Ovary (tissue), 9 donors: ENCODE data around the gene HLA-DOB. TPM values are rescaled to one million over a fixed set of nuclear protein-coding genes. Genes with fewer than 3 reads are reported as not detected.

ENCODE experiments used
- DNase-seq, 5 donors: peaks; one replicate each; pipeline ENCODE4 v3.0.0-alpha.2; 2019 to 2020
- H3K27ac ChIP-seq, 2 donors: fragments of 200-600 bp; one replicate each; pipeline versions ENCODE4 v1.5.1 to v1.8.0; 2019 to 2022
- H3K27me3 ChIP-seq: fragments of 200-600 bp; one replicate; pipeline ENCODE4 v1.8.0; 2022
- H3K36me3 ChIP-seq: fragments of 200-600 bp; sonication (generic); one replicate; pipeline ENCODE4 v1.5.1; 2019
- H3K4me1 ChIP-seq: one replicate; pipeline ENCODE4 v1.8.1; 2013; ENCODE audit warnings: mild to moderate bottlenecking, moderate library complexity; ENCODE audit not compliant: insufficient read depth
- H3K4me3 ChIP-seq: fragments of 200-600 bp; sonication (generic); one replicate; pipeline ENCODE4 v1.5.1; 2017
- H3K9me3 ChIP-seq, 2 donors: fragments of 200-600 bp in 1 of 2; sonication (generic) in 1 of 2; one replicate each; pipeline versions ENCODE4 v1.5.1 to v1.8.1; 2013 to 2019; ENCODE audit warnings: mild to moderate bottlenecking in 1 of 2, moderate library complexity in 1 of 2
- CTCF ChIP-seq, 3 donors: fragments of 450-650 bp in 2 of 3; fragments of 200-600 bp in 1 of 3; IDR thresholded peaks; one replicate each; pipeline versions ENCODE4 v1.5.1 to v1.8.0; 2016 to 2022; ENCODE audit warnings: antibody characterized with exemption in 3 of 3, mild to moderate bottlenecking in 1 of 3
- EP300 ChIP-seq: sonication (generic); formaldehyde crosslinking; IDR thresholded peaks from one replicate; pipeline ENCODE4 v1.6.1; 2017; ENCODE audit warnings: antibody characterized with exemption
- POLR2A ChIP-seq: fragments of 450-650 bp; IDR thresholded peaks from one replicate; pipeline ENCODE4 v1.6.1; 2017; ENCODE audit warnings: antibody characterized with exemption, mild to moderate bottlenecking, moderate library complexity
- WGBS, 3 donors: extraction: QIAGEN DNeasy Blood & Tissue Kit in 1 of 3; methylation state at CpG; one replicate each; pipeline versions ENCODE4 v1.1.5 to v1.1.7; 2013 to 2017; 5-methylcytosine and 5-hydroxymethylcytosine counted together
- intact Hi-C, 4 donors: fragments of 100-400 bp; cut with DNase I; formaldehyde crosslinking; loops; one replicate each; pipeline versions ENCODE4 v1.11.0 to v1.15.1; 2022 to 2023
- polyA plus RNA-seq, 2 donors: library from polyadenylated mRNA; stranded (reverse); fragments of 200-250 nt in 1 of 2; fragments of 350-450 nt in 1 of 2; fragmentation: Illumina TruSeq in 1 of 2; extraction: RNeasy Lipid Tissue Mini Kit (QIAGEN cat#74804) in 1 of 2; gene quantifications; one replicate each; pipeline ENCODE4 v1.2.3, GENCODE V29; 2013 to 2014
- total RNA-seq, 7 donors: library from RNA; depleted of rRNA in 2 of 7; stranded (reverse); fragments of >200 nt in 2 of 7; fragmentation: NEBNext Ultra II Directional in 3 of 7; extraction: Animal tissue kit (Norgen Biotek cat#: 25700) in 3 of 7; gene quantifications; one replicate each; pipeline versions ENCODE4 v1.1.0 to v1.2.4, GENCODE V29; 2016 to 2023
- donor health status: DM: no; HTN: no; CAD: no; lungs with moderate emphysema.
- donor health status: DM: no; HTN: no; CAD: no.
- donor health status: Bipolar disorder and iron deficiency.
- donor health status: DM: yes; HTN: yes; CAD: no.
- donor health status: DM: no; HTN: no; CAD: no.
- donor health status: DM: yes; HTN: yes; CAD: no.

The HLA-DOB gene
- total and polyA plus RNA-seq, 9 donors, result 0.24 to 4.6 (median 0.73) TPM; not detected in 1

DNA sequence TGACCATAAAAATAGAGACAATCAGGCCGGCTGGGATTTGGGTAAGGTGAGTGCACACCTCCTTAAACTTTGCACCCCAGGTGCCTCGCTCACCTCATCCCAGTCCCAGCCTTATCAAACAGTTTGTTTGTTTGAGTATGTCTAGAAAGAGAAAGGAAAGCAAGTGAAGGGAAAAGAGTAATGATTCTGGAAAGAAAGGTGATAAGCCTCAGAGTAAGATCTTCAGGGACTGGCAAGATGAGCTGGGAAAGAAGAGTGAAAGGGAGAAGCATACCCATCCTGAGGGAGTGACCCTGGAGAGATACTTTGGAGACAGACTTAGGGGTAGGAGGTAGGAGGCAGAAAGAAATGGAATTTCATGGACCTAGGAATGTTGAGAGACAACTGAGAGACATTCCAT is 20.1 kb upstream of the HLA-DOB start:
- Histone ChIP-seq H3K9me3 (no peaks in the 10 kb centered on the region), H3K36me3 (no peaks in the 10 kb centered on the region), H3K4me3 (no peak overlapping the region), H3K27me3 (no peaks in the 10 kb centered on the region), H3K4me1 (peaks cover 4% of the 10 kb centered on the region), H3K27ac (no peak overlapping the region)
- TF ChIP-seq CTCF (IDR thresholded peaks at IDR 0.05), result no peak
- TF ChIP-seq EP300, result no peak
- intact Hi-C loops, result loop anchor here in 2 of 4 donors (5.0 kb wide), 1 partner anchor 35 kb away; no protein-coding TSS in a partner anchor
- 90 to 94% (median 92%) methylated on average over 2 of the region's 2 CpGs for WGBS, 3 donors
- no peak for DNase-seq

GRCh38 chr6:32835167-32835893 is 18.5 kb upstream of the HLA-DOB start:
- Histone ChIP-seq H3K4me1 (peaks cover 4% of the 10 kb centered on the region), H3K27me3 (no peaks in the 10 kb centered on the region), H3K36me3 (no peaks in the 10 kb centered on the region), H3K4me3 (no peak overlapping the region), H3K9me3 (no peaks in the 10 kb centered on the region), H3K27ac (no peak overlapping the region)
- intact Hi-C loops, result loop anchor here in 2 of 4 donors (5.0 kb wide), 1 partner anchor 37 kb away; no protein-coding TSS in a partner anchor
- no peak for DNase-seq
- TF ChIP-seq EP300 (no peak), CTCF (IDR thresholded peaks at IDR 0.05) (no peak), POLR2A (no peak)
- WGBS, 3 donors, result 94% methylated on average over 16 of the region's 16 CpGs

DNA sequence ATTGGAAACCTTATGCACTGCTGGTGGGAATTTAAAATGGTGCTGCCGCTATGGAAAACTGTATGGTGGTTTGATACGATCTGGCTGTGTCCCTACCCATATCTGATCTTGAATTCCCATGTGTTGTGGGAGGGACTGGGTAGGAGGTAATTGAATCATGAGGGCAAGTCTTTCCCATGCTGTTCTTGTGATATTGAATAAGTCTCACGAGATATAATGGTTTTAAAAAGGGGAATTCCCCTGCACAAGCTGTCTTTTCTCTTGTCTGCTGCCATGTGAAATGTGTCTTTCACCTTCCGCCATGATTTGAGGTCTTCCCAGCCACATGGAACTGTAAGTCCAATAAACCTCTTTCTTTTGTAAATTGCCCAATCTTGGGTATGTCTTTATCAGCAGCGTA is 16.9 kb upstream of the HLA-DOB start:
- no peak for TF ChIP-seq EP300
- TF ChIP-seq POLR2A, result no peak
- TF ChIP-seq CTCF (IDR thresholded peaks at IDR 0.05), result no peak
- Histone ChIP-seq H3K27ac (no peak overlapping the region), H3K36me3 (no peaks in the 10 kb centered on the region), H3K4me1 (peaks cover 4% of the 10 kb centered on the region), H3K4me3 (no peak overlapping the region), H3K9me3 (no peaks in the 10 kb centered on the region), H3K27me3 (no peaks in the 10 kb centered on the region)
- intact Hi-C loops, result no loop called here
- WGBS, 3 donors, result 87 to 93% (median 89%) methylated on average over 5 of the region's 5 CpGs
- DNase-seq, result no peak

- no peaks in the 10 kb centered on the region for H3K9me3 ChIP-seq
- no peaks in the 10 kb centered on the region for H3K27me3 ChIP-seq
- H3K4me3 ChIP-seq, result no peak overlapping the region
- TF ChIP-seq POLR2A, result no peak
- no peak for TF ChIP-seq CTCF (IDR thresholded peaks at IDR 0.05)
- no peak for TF ChIP-seq EP300
- 81 to 86% (median 84%) methylated on average over 13 of the region's 13 CpGs for WGBS, 3 donors
- H3K36me3 ChIP-seq, result no peaks in the 10 kb centered on the region
- no peak for DNase-seq
- no peak overlapping the region for H3K27ac ChIP-seq
- peaks cover 2% of the 10 kb centered on the region for H3K4me1 ChIP-seq
- intact Hi-C loops, result no loop called here
These were observed 15.7 kb upstream of the HLA-DOB start for GRCh38 chr6:32832535-32832934.
